ENCODE data around the gene RPS3. TPM values are rescaled to one million over a fixed set of nuclear protein-coding genes. Genes with fewer than 3 reads are reported as not detected.

RPS3 gene
- total and polyA plus RNA-seq, 9 of the 15 experiments (the other 6 are each of a cell fraction or from before 2014, with no cell fraction given), result 2,700 to 5,771 (median 3,679) TPM

- TF ChIP-seq, protein P1, sequence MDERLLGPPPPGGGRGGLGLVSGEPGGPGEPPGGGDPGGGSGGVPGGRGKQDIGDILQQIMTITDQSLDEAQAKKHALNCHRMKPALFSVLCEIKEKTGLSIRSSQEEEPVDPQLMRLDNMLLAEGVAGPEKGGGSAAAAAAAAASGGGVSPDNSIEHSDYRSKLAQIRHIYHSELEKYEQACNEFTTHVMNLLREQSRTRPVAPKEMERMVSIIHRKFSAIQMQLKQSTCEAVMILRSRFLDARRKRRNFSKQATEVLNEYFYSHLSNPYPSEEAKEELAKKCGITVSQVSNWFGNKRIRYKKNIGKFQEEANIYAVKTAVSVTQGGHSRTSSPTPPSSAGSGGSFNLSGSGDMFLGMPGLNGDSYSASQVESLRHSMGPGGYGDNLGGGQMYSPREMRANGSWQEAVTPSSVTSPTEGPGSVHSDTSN (CRISPR knock-in tag; IDR thresholded peaks at IDR 0.05; ENCODE audit: low read depth), result no peak
- TF ChIP-seq, protein P1 (tag; conservative IDR thresholded peaks at IDR 0.05; ENCODE audit: low read depth), result no peak
- TF ChIP-seq PHF8 (IDR thresholded peaks at IDR 0.05; ENCODE audit: borderline replicate concordance, low read length) (peak; percentile 83; the same call in 1 of the 2 replicates), ZNF780A (CRISPR knock-in tag; IDR thresholded peaks at IDR 0.05) (no peak), SMC3 (conservative IDR thresholded peaks at IDR 0.05; ENCODE audit: insufficient read depth, low read depth, low read length) (0 out of 2 replicates have a peak, but pooled peaks have one; percentile 19), SMAD3 (CRISPR knock-in tag; conservative IDR thresholded peaks at IDR 0.05) (no peak), MXI1 (IDR thresholded peaks at IDR 0.05; ENCODE audit: low read depth, low read length) (no peak), PTBP1 (IDR thresholded peaks at IDR 0.05; ENCODE audit: low read depth, low read length) (no peak), C11orf30 (IDR thresholded peaks at IDR 0.05; ENCODE audit: low read depth) (no peak), RB1 (IDR thresholded peaks at IDR 0.05; ENCODE audit: low read depth) (peak; percentile 6), HNRNPK (IDR thresholded peaks at IDR 0.05; ENCODE audit: low read depth, low read length, poor library complexity, severe bottlenecking) (no peak), PREB (CRISPR knock-in tag; IDR thresholded peaks at IDR 0.05) (no peak), ZNF583 (CRISPR knock-in tag; IDR thresholded peaks at IDR 0.05) (0 out of 2 replicates have a peak, but pooled peaks have one; percentile 9), COPS2 (conservative IDR thresholded peaks at IDR 0.05) (no peak)
- TF ChIP-seq, protein P2, sequence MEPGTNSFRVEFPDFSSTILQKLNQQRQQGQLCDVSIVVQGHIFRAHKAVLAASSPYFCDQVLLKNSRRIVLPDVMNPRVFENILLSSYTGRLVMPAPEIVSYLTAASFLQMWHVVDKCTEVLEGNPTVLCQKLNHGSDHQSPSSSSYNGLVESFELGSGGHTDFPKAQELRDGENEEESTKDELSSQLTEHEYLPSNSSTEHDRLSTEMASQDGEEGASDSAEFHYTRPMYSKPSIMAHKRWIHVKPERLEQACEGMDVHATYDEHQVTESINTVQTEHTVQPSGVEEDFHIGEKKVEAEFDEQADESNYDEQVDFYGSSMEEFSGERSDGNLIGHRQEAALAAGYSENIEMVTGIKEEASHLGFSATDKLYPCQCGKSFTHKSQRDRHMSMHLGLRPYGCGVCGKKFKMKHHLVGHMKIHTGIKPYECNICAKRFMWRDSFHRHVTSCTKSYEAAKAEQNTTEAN (CRISPR knock-in tag; IDR thresholded peaks at IDR 0.05), result peak; percentile 87; the same call in 1 of the 2 replicates
- TF ChIP-seq, protein P3, sequence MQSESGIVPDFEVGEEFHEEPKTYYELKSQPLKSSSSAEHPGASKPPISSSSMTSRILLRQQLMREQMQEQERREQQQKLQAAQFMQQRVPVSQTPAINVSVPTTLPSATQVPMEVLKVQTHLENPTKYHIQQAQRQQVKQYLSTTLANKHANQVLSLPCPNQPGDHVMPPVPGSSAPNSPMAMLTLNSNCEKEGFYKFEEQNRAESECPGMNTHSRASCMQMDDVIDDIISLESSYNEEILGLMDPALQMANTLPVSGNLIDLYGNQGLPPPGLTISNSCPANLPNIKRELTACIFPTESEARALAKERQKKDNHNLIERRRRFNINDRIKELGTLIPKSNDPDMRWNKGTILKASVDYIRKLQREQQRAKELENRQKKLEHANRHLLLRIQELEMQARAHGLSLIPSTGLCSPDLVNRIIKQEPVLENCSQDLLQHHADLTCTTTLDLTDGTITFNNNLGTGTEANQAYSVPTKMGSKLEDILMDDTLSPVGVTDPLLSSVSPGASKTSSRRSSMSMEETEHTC (IDR thresholded peaks at IDR 0.05), result no peak
- TF ChIP-seq, protein P4, sequence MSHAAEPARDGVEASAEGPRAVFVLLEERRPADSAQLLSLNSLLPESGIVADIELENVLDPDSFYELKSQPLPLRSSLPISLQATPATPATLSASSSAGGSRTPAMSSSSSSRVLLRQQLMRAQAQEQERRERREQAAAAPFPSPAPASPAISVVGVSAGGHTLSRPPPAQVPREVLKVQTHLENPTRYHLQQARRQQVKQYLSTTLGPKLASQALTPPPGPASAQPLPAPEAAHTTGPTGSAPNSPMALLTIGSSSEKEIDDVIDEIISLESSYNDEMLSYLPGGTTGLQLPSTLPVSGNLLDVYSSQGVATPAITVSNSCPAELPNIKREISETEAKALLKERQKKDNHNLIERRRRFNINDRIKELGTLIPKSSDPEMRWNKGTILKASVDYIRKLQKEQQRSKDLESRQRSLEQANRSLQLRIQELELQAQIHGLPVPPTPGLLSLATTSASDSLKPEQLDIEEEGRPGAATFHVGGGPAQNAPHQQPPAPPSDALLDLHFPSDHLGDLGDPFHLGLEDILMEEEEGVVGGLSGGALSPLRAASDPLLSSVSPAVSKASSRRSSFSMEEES (CRISPR knock-in tag; IDR thresholded peaks at IDR 0.05), result no peak
- TF ChIP-seq, protein P5, sequence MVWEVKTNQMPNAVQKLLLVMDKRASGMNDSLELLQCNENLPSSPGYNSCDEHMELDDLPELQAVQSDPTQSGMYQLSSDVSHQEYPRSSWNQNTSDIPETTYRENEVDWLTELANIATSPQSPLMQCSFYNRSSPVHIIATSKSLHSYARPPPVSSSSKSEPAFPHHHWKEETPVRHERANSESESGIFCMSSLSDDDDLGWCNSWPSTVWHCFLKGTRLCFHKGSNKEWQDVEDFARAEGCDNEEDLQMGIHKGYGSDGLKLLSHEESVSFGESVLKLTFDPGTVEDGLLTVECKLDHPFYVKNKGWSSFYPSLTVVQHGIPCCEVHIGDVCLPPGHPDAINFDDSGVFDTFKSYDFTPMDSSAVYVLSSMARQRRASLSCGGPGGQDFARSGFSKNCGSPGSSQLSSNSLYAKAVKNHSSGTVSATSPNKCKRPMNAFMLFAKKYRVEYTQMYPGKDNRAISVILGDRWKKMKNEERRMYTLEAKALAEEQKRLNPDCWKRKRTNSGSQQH (CRISPR knock-in tag; IDR thresholded peaks at IDR 0.05), result peak; percentile 90; the same call in 1 of the 2 replicates
Observed at GRCh38 chr11:75351791-75352587, 47.3 kb upstream of the RPS3 start (continued).

Measured in K562 (cell line).